GM20000 (cell line): ENCODE measurements around the gene COL4A4.

Source experiments
- DNase-seq: peaks from one replicate; pipeline ENCODE4 v3.0.0; 2012; ENCODE audit warnings: low spot score
- TF ChIP-seq, protein P1 (sequence below): IDR thresholded peaks from 2 replicates; pipeline ENCODE4 v1.5.1; 2012; ENCODE audit warnings: mild to moderate bottlenecking, control low read depth; ENCODE audit errors: extremely low read depth, missing control alignments

COL4A4 gene

DNA sequence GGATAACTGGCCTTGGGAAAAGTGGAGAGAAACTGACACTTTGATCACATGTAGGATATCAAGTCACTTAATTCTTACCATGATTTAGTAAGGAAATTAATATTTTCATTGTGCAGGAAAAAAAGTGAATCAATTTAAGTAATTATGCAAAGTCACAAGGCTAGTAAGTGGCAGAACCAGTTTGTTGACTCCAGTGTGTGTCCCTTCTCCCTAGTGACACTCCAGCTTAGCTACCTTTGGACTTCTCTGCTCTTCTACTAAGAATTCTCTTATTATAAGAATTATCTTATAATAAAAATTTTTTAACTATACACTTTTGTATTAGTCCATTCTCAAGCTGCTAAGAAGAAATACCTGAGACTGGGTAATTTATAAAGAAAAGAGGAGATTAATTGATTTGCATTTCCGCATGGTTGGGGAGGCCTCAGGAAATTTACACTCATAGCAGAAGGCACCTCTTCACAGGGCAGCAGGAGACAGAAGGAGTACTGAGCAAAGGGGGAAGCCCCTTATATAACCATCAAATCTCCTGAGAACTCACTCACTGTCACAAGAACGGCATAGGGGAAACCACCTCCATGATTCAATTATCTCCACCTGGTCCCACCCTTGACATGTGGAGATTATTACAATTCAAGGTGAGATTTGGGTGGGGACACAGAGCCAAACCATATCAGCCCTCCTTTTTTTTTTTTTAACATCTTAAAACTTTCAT lies 13.6 kb downstream of the COL4A4 start:
- TF ChIP-seq, protein P1, sequence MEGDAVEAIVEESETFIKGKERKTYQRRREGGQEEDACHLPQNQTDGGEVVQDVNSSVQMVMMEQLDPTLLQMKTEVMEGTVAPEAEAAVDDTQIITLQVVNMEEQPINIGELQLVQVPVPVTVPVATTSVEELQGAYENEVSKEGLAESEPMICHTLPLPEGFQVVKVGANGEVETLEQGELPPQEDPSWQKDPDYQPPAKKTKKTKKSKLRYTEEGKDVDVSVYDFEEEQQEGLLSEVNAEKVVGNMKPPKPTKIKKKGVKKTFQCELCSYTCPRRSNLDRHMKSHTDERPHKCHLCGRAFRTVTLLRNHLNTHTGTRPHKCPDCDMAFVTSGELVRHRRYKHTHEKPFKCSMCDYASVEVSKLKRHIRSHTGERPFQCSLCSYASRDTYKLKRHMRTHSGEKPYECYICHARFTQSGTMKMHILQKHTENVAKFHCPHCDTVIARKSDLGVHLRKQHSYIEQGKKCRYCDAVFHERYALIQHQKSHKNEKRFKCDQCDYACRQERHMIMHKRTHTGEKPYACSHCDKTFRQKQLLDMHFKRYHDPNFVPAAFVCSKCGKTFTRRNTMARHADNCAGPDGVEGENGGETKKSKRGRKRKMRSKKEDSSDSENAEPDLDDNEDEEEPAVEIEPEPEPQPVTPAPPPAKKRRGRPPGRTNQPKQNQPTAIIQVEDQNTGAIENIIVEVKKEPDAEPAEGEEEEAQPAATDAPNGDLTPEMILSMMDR: no peak
- DNase-seq: no peak

DNA sequence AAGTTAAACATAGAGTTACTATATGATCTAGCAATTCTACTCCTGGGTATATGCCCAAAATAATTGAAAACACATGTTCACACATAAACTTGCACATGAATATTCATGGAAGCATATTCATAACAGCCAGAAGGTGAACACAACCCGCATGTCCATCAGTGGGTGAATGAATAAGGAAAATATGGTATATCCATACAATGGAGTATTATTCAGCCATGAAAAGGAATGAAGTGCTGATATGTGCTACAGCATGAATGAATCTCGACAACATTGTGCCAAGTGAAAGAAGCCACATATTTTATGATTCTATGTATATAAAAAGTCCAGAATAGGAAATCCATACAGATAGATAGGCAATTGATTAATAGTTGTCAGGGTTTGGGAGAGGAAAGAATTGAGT lies 15.9 kb downstream of the COL4A4 start:
- TF ChIP-seq, protein P1: no peak
- no peak for DNase-seq

DNA sequence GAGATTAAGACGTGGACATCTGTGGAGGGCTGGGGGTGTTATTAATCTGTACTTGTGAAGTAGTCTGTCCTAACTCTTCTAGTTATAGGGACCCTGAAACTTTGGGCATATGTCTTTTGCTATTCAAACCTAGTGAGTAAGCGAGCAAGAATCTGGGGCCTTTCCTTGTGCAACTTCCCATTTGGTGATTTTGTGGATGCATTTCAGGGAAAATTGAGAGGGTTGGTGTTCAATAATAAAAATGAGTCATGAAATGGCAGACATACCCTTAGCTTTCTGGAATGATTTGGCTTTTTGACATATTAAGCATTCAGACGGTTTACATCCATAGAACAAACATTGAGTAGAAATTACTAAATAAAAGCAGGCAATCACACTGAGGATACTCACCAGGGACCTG lies 17.0 kb downstream of the COL4A4 start:
- TF ChIP-seq, protein P1: no peak
- no peak for DNase-seq

DNA sequence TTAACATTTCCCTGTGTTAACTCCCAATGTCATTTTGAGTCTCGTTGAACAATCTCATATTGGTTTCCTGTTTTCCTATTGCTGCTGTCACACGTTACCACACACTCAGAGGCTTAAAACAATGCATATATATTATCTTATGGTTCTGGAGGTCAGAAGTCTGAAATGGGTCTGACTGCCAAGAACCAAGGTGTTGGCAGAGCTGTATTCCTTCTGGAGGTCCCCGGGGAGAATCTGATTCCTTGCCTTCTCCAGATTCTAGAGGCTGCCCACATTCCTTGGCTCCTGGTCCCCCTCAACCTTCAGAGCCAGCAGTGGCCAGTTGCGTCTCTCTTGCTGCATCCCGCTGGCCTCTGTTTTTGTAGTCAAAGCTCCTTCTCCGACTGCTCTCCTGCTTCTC lies 17.5 kb downstream of the COL4A4 start:
- DNase-seq: no peak

DNA sequence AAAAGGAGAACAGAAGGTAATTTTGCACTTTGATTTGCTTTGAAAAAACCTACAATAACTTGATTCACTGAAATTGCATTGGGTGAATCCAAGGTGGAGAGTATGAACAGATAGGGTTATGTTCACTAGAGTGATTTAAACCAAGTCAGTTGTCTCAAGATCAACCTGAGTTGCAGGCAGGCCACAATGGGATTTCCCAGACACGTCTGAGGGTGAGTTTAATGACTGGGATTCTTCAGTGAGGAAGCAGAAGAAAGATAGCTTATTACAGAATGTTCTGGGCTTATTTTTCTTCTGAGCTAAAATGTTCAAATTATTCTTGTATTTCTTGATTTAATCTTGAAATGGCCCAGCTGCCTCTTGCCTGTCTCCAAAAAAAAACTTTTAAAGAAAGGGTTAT lies 20.1 kb downstream of the COL4A4 start:
- DNase-seq: no peak
- TF ChIP-seq, protein P1: no peak

More for the DNA sequence above, 17.5 kb downstream of the COL4A4 start:
- TF ChIP-seq, protein P1: no peak

DNA sequence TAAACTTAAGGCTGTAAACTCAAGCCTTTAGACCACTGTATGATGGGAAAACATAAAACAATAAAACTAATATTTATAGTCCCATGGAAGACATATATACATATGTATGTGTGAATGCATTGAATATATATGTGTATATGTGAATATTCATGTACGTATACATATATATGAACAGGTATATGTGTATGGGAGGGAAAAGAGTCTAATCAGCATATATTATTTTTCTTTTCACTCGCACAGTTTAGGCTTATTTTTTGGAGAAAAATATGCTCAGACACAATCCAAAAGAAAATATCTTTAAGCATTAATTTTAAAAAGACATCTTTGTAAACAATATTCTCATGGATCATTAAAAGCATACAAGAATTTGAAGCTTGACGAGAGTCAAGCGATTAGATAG lies 22.7 kb downstream of the COL4A4 start:
- TF ChIP-seq, protein P1: no peak
- no peak for DNase-seq

DNA sequence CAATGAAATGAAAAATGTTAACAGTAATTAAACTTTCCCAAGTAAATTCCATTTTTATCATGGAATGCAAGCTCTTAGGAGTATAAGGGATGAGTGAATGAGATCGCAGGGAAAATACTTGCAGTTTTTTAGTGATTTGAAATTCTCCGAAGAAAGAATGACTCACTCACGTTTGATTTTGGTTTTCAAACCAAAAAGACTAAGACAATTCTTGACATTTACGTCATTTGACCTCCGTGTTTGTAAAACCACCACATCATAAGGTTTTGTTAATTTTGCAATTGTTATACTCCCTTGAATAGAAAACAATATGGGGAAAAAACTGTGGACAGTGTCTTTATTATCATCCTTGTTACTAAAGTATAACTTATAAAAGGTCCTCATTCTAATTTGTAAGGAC lies 29.4 kb downstream of the COL4A4 start:
- TF ChIP-seq, protein P1: no peak
- no peak for DNase-seq
